ENCODE measurements around the gene AOPEP. TPM values are rescaled to one million over a fixed set of nuclear protein-coding genes. Genes with fewer than 3 reads are reported as not detected.

Gene AOPEP
- total RNA-seq, 1 donor from 2014 or later = 119 TPM

DNA sequence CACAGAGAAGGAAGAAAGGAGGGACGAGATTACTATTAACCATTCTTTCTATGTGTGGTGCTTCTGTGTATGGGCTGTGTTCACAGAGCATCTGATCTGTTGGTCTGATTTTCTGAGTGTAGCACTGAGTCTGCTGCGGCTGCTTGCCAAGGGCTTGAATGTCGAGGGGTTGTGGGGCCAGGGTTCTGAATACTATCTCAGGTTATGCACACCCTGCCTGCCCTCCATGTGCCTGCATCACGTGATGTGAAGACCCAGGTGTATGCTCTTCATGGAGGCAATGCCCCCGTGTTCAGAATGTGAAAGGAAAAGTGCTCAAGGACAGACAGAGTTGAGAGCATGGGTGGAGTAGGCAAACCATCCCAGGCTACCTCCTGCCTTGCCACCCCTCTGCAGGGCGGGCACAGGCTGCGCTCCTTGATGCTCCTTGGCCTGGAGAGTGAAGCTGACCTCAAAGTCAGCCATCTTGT lies 336.1 kb downstream of the AOPEP start:
- no peak for DNase-seq

DNA sequence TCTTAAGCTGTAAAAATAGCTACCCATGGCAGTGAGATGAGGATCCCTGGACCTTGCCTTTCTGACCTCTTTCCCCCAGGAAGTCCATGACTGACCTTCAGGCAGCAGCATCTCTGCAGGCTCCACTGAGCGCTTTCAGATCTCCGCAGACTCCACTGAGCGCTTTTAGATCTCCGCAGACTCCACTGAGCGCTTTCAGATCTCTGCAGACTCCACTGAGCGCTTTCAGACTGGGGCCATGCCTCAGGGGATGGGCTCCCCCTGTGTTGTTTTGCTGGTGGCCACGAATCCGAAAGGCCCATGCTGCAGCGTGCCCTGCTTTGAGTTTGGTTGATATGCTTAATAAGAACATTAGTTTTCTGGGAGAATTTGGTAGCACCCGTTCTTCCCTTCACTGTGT lies 336.8 kb downstream of the AOPEP start:
- DNase-seq = no peak

DNA sequence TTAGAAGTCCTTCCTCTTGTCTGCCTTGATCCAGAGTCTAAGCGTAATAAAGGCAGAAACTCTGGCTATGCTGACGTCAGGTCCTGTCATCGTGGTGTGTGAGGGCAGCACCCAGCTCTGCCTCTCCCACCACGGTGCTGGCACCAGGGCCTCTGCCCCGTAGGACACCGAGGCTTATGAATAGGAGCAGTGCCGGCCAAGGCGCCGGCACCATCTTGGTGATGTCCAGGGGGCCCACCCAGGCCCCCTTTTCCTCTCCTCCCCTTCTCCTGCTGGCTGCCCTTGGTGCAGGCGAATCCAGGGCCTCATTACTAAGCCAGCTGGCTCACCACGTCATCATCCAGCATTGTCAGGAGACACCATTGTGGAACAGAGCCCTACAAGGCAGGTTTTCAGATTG lies 338.7 kb downstream of the AOPEP start:
- DNase-seq = no peak

DNA sequence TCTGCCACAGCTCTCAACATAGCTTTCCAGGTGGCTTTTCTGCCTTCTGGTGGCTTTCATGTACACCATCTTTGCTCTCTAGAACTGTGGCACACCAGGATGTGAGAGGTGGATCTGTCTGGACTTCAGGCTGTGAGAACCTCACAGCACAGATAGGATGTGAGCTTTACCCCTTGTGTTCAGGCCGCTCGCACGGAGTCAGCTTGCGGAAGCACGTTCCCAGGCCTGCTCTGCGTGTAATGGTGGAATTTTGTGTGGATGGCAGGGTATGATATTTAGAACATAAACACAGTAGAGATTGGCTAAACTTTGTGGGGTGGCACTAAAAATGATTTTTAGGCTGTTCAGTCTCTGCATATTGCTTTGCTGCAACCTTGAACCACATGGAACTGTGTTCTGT lies 340.6 kb downstream of the AOPEP start:
- no peak for DNase-seq

DNA sequence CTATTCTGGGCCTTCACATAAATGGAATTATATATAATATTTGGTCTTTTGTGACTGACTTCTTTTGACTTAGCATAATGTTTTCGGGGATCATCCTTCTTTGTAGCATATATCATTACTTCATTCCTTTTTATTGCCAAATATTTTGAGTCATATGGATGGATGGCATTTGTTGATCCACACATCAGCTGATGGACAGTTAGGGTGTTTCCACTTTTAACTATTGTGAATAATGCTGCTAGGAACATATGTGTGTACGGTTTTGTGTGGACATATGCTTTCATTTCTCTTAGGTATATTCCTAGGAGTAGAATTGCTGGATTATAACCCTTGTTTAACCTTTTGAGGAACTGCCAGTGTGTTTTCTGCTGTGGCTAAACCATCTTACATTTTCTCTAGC lies 341.4 kb downstream of the AOPEP start:
- DNase-seq = no peak

DNA sequence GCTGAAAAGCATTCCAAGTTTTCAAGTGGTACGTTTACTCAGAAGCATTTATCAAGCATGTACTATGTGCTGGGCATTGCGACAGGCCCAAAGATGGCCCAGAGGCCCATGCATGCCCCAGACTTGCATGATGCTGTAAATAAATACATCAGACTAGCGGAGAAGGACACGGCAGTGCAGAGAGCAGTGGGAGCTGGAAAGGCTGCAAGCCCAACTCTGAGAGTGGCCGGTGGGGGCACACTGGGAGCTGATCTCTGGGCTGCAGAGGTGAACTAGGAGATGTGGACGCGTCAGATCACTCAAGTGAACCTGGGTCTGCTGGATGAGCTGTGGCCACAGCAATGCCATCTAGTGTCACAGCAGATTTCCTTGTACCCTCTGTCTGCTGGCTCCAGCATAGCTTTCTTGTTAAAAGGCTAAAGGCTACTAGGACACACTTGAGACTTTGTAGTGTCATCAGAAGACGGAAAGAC lies 344.1 kb downstream of the AOPEP start:
- DNase-seq = no peak

DNA sequence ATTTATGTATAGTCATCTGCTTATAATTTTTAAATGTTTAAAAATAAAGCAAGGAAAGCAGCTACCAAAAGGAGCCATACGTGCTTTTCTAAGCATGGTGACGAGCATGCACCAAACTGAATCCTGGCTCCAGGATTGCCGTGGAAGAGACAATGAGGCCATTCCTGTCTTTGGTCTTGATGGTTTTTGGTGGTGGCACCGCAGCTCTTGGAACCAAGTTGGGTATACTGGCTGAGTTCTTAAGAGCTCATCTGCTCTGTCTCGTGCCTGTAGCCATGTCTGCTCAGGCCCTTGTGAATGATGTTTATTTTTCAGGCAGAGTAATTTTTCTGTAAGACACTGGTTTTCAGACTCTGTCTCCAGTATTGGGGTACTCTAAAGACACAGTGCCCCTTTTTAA lies 345.0 kb downstream of the AOPEP start:
- DNase-seq = no peak

DNA sequence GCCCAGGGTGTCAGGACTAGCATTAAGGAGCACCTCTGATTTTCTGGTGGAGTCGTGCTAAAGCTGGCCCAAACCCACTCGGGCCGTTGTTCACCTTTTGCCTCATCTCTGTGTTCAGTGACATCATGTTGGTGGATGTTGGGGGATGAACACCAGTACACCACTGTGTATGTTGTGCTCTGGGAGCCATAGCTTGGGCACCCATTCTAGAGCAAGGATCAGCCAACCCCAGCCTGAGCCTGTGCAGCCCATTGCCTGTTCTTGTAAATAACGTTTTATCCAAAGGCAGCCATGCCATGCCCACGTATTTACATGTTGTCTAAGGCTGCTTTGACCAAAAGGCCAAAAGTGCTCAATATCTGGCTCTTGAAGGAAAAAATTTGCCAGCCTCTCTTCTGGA lies 345.4 kb downstream of the AOPEP start:
- DNase-seq = no peak

DNA sequence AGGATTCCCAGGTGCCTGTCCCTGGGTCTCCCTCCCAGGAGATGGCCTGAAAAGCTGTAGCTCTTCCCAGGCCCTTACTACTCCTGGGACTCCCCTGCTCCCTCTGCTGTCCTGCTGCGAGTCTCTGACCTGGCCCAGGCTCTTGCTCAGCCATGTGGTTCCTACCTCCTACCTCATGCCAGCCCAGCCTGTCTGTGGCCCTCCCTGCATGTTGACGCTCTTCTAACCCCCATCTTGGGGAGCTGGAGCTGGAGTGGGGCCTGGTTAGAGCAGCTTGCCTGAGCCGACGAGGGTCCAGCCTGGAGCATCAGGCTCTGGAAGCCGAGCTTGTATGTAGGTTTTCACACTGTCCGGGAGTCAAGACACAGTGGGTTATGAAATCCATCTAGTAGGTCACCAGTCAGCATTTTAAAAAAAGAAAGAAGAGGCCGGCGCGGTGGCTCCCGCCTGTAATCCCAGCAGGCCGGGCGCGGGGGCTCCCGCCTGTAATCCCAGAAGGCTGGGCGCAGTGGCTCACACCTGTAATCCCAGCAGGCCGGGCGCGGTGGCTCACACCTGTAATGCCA lies 346.6 kb downstream of the AOPEP start:
- no peak for DNase-seq

DNA sequence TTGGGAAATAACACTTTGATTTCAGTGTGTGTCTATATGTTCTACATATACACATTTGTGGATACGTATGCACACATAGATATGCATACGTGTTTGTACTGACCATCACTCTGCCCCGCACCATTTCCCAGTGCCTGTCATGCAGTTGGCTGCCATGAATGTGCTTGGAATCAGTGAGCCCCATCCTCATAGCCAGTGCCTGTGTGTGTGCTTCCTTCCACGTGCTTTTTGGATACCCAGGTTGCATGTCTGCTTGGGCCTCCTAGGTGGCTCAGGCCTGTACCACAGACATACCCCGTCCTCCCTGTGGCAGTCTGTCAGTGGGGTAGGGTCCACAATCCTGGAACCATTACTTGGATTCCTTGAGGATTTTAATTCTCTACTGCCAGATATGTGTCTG lies 347.4 kb downstream of the AOPEP start:
- no peak for DNase-seq

DNA sequence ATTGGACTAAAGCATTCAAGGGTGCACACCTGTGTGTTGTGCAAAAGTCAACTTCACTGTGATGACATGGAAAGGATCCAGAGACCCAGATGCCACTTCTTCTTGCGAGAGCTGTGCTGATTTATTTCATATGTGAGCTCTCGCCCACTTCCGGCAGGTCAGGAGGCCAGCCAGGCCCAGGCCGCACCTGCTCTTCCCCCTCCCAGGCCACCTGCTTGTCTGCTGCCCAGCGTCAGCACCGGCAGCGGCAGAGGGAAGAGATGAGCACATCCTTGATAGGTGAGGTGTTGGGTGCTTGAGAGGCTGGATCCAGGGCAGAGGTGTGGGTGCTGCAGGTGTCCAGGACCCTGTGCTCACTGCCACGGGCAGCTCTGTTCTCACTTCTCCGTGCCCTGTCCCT lies 348.1 kb downstream of the AOPEP start:
- no peak for DNase-seq

DNA sequence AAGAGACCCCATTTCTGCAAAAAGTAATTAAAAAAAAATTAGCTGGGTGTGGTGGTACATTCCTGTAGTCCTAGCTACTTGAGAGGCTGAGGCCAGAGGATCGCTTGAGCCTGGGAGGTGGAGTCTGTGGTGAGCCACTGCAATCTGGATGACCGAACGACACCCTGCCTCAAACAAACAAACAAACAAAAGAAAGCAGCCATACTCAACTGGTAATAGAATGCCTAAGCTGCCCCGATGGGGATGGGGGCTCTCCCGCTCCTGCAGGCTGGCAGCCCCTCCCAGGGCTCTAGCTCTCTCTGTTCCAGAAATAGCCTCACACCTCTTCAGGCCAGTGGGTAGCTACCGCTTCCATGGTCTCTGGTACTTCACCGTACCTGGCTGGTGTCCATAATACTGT lies 349.2 kb downstream of the AOPEP start:
- DNase-seq = no peak

DNA sequence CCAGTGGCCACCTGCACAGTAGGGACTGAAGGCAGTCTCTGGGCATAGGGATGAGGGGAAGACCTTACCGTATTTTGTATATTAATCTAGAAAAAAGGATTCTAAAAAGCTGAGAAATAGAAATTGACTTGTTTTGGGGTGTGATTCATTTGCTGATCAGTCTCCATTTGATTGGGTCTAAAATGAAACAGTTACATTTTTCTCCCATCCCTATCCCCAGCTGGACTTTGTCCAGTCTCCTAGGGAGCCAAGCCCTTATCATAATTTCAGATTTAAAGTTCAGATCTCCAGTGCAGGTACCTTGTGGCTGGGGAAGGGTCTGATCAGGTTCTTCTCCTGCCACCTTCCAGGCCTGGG lies 350.2 kb downstream of the AOPEP start:
- DNase-seq = no peak

DNA sequence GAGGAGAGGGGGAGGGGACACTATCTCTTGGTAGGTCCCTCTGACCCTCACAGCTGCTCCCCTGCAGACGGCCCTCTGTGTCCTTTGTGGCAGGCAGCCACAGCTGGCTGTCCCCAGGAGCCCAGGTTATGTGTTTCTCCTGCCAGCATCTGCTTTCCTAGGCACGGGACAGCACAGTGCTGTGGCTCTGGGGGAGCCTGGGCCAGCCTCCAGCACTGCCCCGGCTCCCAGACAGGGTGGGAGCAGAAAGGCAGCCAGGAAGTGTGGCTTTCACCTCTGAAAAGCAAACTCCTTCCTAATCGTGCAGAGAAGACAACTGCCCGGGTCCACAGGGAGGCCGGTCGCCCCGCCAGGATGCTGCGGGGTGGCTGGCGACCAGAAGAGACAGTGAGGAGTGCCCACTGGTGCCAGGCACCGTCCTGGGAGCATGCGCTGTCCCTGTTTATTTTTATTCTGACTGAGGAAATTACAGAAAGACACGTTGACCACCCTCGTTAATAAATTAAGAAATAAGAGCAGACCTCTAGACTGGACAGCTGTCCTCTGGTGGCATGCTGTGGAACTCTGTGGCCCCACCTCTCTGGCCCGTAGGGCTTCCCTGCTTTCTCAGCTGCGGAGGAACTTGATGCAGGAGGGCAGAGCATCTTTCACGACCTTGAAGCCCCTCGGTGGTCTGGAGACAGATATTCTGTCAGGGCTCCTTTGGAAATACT lies 350.7 kb downstream of the AOPEP start:
- DNase-seq = no peak

DNA sequence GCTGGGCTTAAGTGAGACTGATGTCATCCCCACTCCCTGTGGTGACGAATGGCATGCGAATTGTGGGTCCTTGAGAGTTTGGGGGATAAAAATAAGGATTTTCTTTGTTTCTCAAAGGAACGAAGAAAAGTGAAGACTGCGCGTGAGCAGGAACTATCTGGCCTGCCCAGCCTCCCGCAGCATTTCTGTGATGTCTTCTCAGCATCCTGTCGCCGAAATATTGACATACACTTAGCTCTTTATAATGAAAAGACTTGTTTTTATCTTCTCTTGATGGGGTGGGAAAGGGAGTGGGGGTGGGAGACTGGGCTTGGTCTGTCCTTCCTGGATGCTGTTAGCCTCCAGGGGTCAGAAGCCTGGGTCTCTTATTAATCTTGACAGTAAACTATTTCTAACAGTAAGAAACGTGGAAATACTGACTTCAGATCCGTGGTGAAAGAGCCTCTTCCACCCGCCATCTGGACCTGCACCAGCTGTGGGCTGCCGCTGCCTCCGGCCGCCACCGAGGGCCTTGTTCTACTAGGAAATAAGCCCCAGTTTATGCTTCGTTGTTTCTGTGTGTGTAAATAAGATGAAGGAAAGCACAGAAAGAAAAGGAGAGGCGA lies 351.4 kb downstream of the AOPEP start:
- DNase-seq = no peak

DNA sequence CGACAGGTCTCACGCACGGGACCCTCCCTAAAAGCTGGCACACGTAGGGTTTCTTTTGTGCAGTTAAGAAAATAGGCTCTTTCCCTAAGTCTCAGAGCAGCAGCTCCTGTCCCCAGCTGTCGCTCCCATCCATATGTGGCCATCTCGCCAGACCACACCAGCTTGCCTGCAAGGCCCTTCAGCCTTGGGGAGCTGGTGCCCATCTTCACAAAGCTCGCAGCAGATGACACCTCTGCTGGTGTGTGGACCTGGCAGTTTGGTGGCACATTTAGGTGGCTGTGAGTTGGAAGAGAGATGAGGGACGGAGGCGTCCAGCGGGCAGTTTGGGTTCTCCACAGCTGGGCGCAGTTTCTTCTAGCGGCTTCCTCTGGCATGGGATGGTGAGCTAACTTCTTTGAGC lies 352.0 kb downstream of the AOPEP start:
- DNase-seq = no peak

DNA sequence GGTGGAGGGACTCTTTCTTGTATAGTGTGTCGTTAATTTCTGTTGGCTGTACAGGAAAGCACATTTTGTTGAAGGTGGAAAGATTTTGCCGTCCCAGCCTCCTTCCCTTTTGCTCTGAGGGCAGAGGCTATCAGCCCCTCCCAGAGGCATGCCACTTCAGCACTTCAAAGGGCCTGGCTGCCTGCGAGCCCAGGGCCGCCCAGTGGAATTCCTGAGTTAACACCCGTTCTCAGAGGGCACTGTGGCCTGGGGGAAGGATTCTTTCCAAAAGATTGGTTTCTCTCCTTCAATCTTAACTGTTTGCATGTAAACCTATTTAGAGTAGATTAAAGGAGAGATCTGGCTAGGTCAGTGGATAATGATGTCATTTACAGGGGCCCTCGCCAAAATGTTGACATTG lies 352.4 kb downstream of the AOPEP start:
- DNase-seq = no peak

DNA sequence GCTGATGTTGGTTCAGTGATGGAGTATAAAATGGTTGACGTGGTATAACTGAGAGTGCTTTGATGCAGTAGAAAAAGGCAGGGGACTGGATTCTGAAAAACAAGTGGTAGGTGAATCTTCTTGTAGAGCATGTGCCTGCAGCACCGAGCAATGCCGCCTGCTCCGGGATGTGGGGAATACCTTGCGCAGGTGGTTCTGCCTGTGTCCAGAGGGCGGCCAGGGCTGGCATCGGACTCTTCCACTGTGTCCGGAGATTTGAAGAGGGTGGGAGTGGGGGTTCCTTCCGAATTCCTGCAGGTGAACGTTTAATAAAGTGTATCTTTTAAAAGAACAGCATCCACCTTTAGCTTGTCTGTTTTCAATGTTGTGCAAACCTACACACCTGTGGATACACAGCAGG lies 353.0 kb downstream of the AOPEP start:
- DNase-seq = no peak

DNA sequence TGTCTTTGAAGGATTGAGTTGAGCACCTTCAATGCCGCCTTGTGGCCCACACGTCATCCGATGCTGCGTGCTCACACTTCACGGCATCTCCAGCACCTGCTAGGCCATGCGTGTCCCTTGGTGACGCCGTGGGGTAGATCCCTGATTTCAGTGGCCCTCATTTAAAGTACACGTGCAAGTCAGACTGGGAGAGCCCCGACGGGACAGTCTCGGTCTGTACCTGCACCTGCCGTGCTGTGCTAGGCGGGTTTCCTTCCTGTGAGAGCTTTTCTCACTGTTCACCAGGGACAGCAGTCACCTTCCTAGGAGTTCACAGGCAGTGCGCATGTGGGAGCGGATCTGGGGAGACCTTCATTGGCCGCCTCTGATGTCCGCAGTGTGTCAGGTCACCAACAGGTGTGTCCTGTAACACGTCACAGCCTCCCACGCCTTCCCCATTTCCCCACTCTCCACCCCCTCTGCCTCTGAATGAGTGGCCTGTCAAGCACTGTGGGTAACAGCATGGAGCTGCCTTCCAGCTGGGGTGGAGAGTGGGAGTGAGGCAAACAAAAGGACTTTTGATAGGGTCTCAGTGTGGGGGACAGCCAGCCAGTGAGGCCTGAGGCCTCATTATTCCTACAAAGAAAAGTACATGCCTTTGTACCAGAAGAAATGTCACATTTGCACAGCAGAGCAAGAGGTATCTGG lies 354.6 kb downstream of the AOPEP start:
- DNase-seq = no peak

DNA sequence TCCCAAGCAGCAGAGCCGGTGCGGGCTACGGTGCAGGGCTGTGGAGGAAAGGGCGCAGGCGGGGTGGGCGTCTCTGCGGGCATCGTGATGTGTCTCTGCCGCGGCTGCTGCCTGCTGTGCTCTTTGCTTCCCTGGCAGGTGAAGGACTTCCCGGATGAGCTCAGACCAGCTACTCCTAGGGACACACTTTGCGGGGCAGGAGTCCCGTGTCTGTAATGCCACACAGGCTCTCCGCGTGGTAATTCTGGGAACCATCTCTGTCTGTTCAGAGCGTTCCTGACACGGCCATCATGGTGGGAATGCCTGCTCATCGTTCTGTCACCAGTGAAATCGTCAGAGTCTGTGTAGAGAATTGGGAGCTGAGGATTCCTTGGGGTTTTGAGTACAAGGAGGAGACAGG lies 355.5 kb downstream of the AOPEP start:
- DNase-seq = no peak

DNA sequence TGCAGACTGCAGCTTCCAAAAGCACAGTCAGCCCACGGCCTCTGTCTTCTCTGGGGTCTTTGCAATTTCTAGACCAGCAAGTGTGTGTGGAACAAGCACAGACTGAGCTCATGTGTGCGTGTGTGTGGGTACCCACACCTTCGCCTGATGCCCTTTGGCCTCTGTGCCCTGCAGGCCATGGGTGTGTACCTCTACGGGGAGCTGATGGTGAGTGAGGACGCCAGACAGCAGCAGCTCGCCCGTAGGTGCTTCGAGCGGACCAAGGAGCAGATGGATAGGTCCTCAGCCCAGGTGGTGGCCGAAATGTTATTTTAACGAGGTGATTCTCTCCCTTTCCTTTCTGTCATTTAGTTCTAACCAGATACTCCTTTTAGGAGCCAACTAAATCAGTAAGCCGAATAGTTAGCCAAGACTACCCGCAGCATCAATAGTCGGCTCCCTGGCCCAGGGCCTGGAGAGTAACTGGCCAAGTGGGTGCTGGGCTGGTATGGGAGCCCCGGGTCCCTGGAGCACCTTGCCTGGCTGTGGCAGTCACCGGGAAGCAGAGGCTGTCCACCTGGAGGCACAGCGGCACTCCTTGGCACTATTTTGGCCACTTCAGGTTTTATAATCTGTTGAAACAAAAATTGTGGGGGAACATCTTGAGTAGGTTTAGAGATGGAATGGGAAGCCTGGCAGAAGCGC lies 356.0 kb downstream of the AOPEP start:
- DNase-seq = no peak

DNA sequence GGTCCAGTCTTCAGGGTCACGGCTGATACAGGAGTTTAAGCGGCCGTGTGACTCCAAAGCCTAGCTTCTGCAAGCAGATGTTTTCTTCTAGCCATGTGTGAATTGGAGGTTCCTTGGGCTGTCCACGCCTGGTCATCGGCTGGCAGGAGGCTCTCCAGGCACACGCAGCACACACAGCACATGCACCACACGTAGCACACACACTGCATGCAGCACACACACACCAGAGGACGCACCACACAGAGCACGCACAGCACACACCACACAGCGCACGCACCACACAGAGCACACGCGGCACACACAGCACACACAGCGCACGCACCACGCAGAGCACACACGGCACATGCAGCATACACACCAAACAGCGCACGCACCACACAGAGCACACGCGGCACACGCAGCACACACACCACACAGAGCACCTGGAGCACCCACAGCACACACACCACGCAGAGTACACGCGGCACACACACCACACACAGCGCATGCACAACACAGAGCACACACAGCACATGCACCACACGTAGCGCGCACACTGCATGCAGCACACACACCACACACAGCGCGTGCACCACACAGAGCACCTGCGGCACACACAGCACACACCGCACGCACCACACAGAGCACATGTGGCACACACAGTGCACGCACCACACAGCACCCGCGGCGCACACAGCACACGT lies 356.7 kb downstream of the AOPEP start:
- no peak for DNase-seq
